Measurements from ENCODE around the gene TMEM119.

GRCh38 chr12:108587826-108588225, 10.1 kb downstream of the TMEM119 start:
- TF ChIP-seq EZH2 (IDR thresholded peaks at IDR 0.05; ENCODE audit: borderline replicate concordance, low read depth, low read length, poor library complexity, severe bottlenecking) (no peak), CTCF (conservative IDR thresholded peaks at IDR 0.05; ENCODE audit: low read depth, low read length) (no peak)
